Bronchial epithelial cell (primary cell): Measurements from ENCODE around the gene ALX4. TPM values are rescaled to one million over a fixed set of nuclear protein-coding genes. Genes with fewer than 3 reads are reported as not detected.

Experiments used
- DNase-seq: peaks from one replicate; pipeline ENCODE4 v3.0.0-alpha.2; 2010; ENCODE audit warnings: low read depth
- FAIRE-seq: peaks from 2 replicates; lab custom pipeline; 2011; peaks lifted over from hg19 to GRCh38; lab: Jason Lieb, UNC
- H3K27me3 ChIP-seq: 2 replicates; pipeline ENCODE4 v1.5.1; 2011; ENCODE audit warnings: low read length; ENCODE audit not compliant: control insufficient read depth, insufficient read depth
- H3K36me3 ChIP-seq: 2 replicates; pipeline ENCODE4 v1.5.1; 2011; ENCODE audit warnings: low read length; ENCODE audit not compliant: control insufficient read depth, insufficient read depth
- H3K4me3 ChIP-seq: 2 replicates; pipeline ENCODE4 v1.5.1; 2011; ENCODE audit warnings: mild to moderate bottlenecking, low read depth, low read length, control low read depth
- total RNA-seq: library from RNA; depleted of rRNA; stranded (reverse); fragments of >200 nt; gene quantifications from 2 replicates; pipeline ENCODE4 v1.2.1, GENCODE V29; 2014
- TF ChIP-seq, protein P1 (sequence below): IDR thresholded peaks from 2 replicates; pipeline ENCODE4 v1.5.1; 2011; ENCODE audit warnings: mild to moderate bottlenecking, moderate library complexity, low read length, control low read depth, inconsistent platforms; ENCODE audit not compliant: insufficient read depth, severe bottlenecking

Gene ALX4
- total RNA-seq, 1 donor from 2014 or later, result under 0.01 TPM

DNA sequence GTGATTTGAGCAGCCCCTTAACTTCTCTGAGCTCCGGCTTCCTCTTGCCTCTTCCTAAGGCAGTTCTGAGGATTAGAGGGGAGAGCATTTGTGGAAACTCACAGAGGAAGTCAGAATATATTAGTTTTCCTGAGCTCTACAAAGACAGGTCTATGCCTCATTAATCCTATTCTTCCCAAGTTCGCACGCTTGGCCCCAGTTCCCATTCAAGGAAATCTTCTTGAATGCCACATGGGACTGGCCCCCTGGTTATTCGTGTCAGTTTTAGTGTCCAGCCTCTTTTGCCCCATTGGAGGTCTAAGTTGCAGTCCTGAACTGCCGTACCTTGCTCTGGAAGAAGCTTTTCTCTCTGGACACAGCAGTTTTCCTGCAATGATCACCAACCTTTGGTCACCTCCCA is 37.6 kb upstream of the ALX4 start:
- DNase-seq, result no peak
- Histone ChIP-seq H3K27me3 (peaks cover 2% of the 10 kb centered on the region), H3K36me3 (no peaks in the 10 kb centered on the region), H3K4me3 (no peak overlapping the region)
- no peak for FAIRE-seq
- TF ChIP-seq, protein P1, sequence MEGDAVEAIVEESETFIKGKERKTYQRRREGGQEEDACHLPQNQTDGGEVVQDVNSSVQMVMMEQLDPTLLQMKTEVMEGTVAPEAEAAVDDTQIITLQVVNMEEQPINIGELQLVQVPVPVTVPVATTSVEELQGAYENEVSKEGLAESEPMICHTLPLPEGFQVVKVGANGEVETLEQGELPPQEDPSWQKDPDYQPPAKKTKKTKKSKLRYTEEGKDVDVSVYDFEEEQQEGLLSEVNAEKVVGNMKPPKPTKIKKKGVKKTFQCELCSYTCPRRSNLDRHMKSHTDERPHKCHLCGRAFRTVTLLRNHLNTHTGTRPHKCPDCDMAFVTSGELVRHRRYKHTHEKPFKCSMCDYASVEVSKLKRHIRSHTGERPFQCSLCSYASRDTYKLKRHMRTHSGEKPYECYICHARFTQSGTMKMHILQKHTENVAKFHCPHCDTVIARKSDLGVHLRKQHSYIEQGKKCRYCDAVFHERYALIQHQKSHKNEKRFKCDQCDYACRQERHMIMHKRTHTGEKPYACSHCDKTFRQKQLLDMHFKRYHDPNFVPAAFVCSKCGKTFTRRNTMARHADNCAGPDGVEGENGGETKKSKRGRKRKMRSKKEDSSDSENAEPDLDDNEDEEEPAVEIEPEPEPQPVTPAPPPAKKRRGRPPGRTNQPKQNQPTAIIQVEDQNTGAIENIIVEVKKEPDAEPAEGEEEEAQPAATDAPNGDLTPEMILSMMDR, result no peak

DNA sequence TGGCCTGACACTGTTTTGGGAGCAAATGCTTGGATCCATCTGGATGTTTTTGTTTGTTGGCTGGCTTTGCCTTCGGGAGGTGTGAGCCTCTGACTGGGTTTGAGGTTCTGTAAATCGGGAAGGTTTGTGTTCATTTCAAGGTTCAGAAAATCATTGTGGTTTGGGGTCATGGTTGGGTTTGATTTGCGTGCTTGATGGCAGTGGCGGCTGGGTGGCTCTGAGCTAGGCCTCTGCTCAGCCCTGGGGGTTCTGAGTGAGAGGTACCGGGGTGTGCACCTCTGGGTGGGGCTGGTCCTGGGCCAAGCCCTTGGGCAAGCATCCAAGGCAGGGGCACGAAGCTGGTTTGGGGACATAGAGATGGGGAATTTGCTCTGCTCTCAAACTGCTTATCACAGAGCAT is 37.0 kb upstream of the ALX4 start:
- Histone ChIP-seq H3K27me3 (peaks cover 2% of the 10 kb centered on the region), H3K36me3 (no peaks in the 10 kb centered on the region), H3K4me3 (no peak overlapping the region)
- TF ChIP-seq, protein P1, result no peak
- FAIRE-seq (no peak), DNase-seq (no peak)

- TF ChIP-seq, protein P1, result no peak
- peaks cover 2% of the 10 kb centered on the region for H3K27me3 ChIP-seq
- H3K4me3 ChIP-seq, result no peak overlapping the region
- DNase-seq (no peak), FAIRE-seq (no peak)
- H3K36me3 ChIP-seq, result no peaks in the 10 kb centered on the region
These were observed 35.8 kb upstream of the ALX4 start for GRCh38 chr11:44345781-44346180.

DNA sequence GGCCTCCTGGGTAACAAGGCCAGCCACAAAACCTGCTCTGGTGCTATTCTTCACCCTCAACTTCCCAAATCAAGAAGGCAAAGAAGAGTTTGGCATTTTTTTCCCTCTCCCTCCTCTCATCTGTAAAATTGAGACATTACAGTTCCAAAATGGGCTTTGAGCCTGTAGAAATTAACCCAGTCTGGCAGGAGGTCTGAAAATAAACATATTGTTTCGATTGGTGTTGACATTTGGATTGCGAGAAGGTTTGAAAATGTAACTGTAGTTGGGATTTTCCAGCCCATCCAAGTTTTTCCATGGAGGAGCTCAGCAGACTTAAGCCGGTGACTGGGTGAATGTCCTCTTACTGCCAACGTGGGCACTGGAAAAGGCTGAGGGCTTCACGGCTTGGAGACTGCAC is 35.0 kb upstream of the ALX4 start:
- Histone ChIP-seq H3K27me3 (peaks cover 6% of the 10 kb centered on the region), H3K36me3 (no peaks in the 10 kb centered on the region), H3K4me3 (no peak overlapping the region)
- DNase-seq (no peak), FAIRE-seq (no peak)
- TF ChIP-seq, protein P1, result no peak

- Histone ChIP-seq H3K27me3 (peaks cover 6% of the 10 kb centered on the region), H3K4me3 (no peak overlapping the region), H3K36me3 (no peaks in the 10 kb centered on the region)
- DNase-seq (no peak), FAIRE-seq (no peak)
- TF ChIP-seq, protein P1, result no peak
These were observed 34.5 kb upstream of the ALX4 start for GRCh38 chr11:44344423-44344820.

DNA sequence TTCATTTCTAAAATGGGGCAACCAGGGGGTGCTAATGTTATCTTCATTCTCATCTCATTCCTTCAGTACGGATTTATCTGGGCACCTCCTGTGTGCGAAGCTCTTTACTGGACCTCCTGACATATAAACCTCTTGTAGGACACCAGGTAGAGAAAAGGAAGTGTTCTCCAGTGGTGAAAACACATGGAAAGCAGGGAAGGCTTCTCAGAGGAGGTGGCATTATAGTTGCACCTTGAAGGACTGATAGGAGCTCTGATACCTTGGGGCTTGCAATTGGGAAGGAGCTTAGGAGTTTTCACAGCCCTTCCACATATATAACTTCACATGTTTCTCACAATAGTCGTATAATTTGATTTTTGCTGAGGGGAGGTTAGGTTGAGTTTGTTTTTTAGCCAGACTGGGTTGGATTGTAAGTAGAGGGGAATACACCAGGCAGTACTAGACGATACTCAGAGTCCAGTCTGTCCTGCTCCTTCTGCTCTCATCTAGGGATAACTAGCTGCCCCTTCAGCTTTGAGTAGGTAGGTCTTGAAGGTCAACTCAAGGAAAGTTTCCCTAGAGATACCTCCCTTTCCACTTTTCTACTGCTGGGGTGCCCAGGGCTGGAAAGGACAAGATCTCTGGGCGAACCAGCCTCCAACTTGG is 34.0 kb upstream of the ALX4 start:
- FAIRE-seq (no peak), DNase-seq (no peak)
- H3K27me3 ChIP-seq, result peaks cover 4% of the 10 kb centered on the region
- H3K4me3 ChIP-seq, result no peak overlapping the region
- TF ChIP-seq, protein P1, result no peak
- no peaks in the 10 kb centered on the region for H3K36me3 ChIP-seq
